ENCODE results near the gene SPDEF.

DNA sequence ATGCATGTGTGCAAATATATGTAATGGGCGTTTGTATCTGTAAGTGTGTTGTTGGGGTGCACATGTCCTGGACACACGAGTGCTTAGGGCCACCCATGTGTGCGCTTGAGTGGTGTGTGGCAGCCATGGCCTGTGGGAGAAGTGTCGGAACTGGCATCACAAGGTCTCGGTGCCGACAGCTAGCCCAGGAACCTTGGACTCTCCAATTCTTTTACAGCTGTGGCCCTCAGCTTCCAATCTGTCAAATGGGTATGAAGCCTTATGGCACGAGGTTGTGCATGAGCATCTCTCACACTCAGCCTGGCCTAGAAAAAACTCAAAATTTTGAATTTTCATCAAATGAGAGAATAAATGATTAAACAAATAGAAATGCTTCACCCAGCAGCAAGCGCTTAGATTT is 42.0 kb downstream of the SPDEF start:
- TF ChIP-seq POLR2A (IDR thresholded peaks at IDR 0.05), result no peak
- TF ChIP-seq, protein P1, sequence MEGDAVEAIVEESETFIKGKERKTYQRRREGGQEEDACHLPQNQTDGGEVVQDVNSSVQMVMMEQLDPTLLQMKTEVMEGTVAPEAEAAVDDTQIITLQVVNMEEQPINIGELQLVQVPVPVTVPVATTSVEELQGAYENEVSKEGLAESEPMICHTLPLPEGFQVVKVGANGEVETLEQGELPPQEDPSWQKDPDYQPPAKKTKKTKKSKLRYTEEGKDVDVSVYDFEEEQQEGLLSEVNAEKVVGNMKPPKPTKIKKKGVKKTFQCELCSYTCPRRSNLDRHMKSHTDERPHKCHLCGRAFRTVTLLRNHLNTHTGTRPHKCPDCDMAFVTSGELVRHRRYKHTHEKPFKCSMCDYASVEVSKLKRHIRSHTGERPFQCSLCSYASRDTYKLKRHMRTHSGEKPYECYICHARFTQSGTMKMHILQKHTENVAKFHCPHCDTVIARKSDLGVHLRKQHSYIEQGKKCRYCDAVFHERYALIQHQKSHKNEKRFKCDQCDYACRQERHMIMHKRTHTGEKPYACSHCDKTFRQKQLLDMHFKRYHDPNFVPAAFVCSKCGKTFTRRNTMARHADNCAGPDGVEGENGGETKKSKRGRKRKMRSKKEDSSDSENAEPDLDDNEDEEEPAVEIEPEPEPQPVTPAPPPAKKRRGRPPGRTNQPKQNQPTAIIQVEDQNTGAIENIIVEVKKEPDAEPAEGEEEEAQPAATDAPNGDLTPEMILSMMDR (IDR thresholded peaks at IDR 0.05), result no peak
- no peak for TF ChIP-seq EP300 (IDR thresholded peaks at IDR 0.05)
